ENCODE data around the gene CNMD.

Gene CNMD

GRCh38 chr13:52739468-52740071, at the start of gene CNMD:
Gene CNMD, minus strand, starts transcription at chr13:52739820. Its CDS starts 119 bp downstream, at chr13:52739701.
- DNase-seq: no peak
- TF ChIP-seq GATA1 (IDR thresholded peaks at IDR 0.05; ENCODE audit: low read depth, low read length): no peak
- no peak for TF ChIP-seq POLR2A (IDR thresholded peaks at IDR 0.05; ENCODE audit: low read length)

GRCh38 chr13:52788011-52788410, 48.4 kb upstream of the CNMD start:
- DNase-seq: no peak
- TF ChIP-seq GATA1 (IDR thresholded peaks at IDR 0.05; ENCODE audit: low read depth, low read length) (no peak), POLR2A (IDR thresholded peaks at IDR 0.05; ENCODE audit: low read length) (no peak)

- DNase-seq: no peak
- no peak for TF ChIP-seq GATA1 (IDR thresholded peaks at IDR 0.05; ENCODE audit: low read depth, low read length)
Measured at GRCh38 chr13:52787235-52787634, 47.6 kb upstream of the CNMD start.

GRCh38 chr13:52786766-52787165, 47.1 kb upstream of the CNMD start:
- TF ChIP-seq GATA1 (IDR thresholded peaks at IDR 0.05; ENCODE audit: low read depth, low read length) (no peak), POLR2A (IDR thresholded peaks at IDR 0.05; ENCODE audit: low read length) (no peak)
- no peak for DNase-seq

GRCh38 chr13:52785739-52786138, 46.1 kb upstream of the CNMD start:
- no peak for TF ChIP-seq POLR2A (IDR thresholded peaks at IDR 0.05; ENCODE audit: low read length)
- no peak for TF ChIP-seq GATA1 (IDR thresholded peaks at IDR 0.05; ENCODE audit: low read depth, low read length)
- DNase-seq: no peak

- DNase-seq: no peak
Measured at GRCh38 chr13:52784591-52785340, 45.1 kb upstream of the CNMD start.

GRCh38 chr13:52783943-52784342, 44.3 kb upstream of the CNMD start:
- DNase-seq: no peak
- TF ChIP-seq POLR2A (IDR thresholded peaks at IDR 0.05; ENCODE audit: low read length) (no peak), GATA1 (IDR thresholded peaks at IDR 0.05; ENCODE audit: low read depth, low read length) (no peak)

More at GRCh38 chr13:52784591-52785340, 45.1 kb upstream of the CNMD start:
- TF ChIP-seq POLR2A (IDR thresholded peaks at IDR 0.05; ENCODE audit: low read length) (no peak), GATA1 (IDR thresholded peaks at IDR 0.05; ENCODE audit: low read depth, low read length) (no peak)

GRCh38 chr13:52782471-52783448, 43.1 kb upstream of the CNMD start:
- no peak for DNase-seq
- no peak for TF ChIP-seq POLR2A (IDR thresholded peaks at IDR 0.05; ENCODE audit: low read length)
- no peak for TF ChIP-seq GATA1 (IDR thresholded peaks at IDR 0.05; ENCODE audit: low read depth, low read length)

- TF ChIP-seq POLR2A (IDR thresholded peaks at IDR 0.05; ENCODE audit: low read length): no peak
- DNase-seq: no peak
Measured at GRCh38 chr13:52780611-52781010, 41.0 kb upstream of the CNMD start.

- TF ChIP-seq POLR2A (IDR thresholded peaks at IDR 0.05; ENCODE audit: low read length) (no peak), GATA1 (IDR thresholded peaks at IDR 0.05; ENCODE audit: low read depth, low read length) (no peak)
- DNase-seq: no peak
Measured at GRCh38 chr13:52780092-52780491, 40.5 kb upstream of the CNMD start.

- DNase-seq: no peak
- no peak for TF ChIP-seq GATA1 (IDR thresholded peaks at IDR 0.05; ENCODE audit: low read depth, low read length)
- no peak for TF ChIP-seq POLR2A (IDR thresholded peaks at IDR 0.05; ENCODE audit: low read length)
Measured at GRCh38 chr13:52779103-52779502, 39.5 kb upstream of the CNMD start.

GRCh38 chr13:52776726-52777125, 37.1 kb upstream of the CNMD start:
- DNase-seq: no peak
- TF ChIP-seq POLR2A (IDR thresholded peaks at IDR 0.05; ENCODE audit: low read length) (no peak), GATA1 (IDR thresholded peaks at IDR 0.05; ENCODE audit: low read depth, low read length) (no peak)

- TF ChIP-seq POLR2A (IDR thresholded peaks at IDR 0.05; ENCODE audit: low read length) (no peak), GATA1 (IDR thresholded peaks at IDR 0.05; ENCODE audit: low read depth, low read length) (no peak)
- no peak for DNase-seq
Measured at GRCh38 chr13:52775511-52775910, 35.9 kb upstream of the CNMD start.

GRCh38 chr13:52767949-52768516, 28.4 kb upstream of the CNMD start:
- no peak for TF ChIP-seq GATA1 (IDR thresholded peaks at IDR 0.05; ENCODE audit: low read depth, low read length)
- no peak for TF ChIP-seq POLR2A (IDR thresholded peaks at IDR 0.05; ENCODE audit: low read length)
- no peak for DNase-seq

Data from erythroblast (primary cell).